IMR-90 (cell line): ENCODE results near the gene AGPAT3. TPM values are rescaled to one million over a fixed set of nuclear protein-coding genes. Genes with fewer than 3 reads are reported as not detected.

Source experiments
- ATAC-seq: fragments of 200-7000 bp; cut with Tn5 transposase; 2 replicates; pipeline ENCODE4 v1.9.1; 2020; ENCODE audit warnings: low read depth, mild to moderate bottlenecking, moderate library complexity
- BruUV-seq: library from RNA; stranded (reverse); fragments of 400-500 nt; replicated peaks from 2 replicates; lab custom pipeline; 2021; lab: Mats Ljungman, UMichigan
- CTCF ChIA-PET: fragments of 300-600 bp; formaldehyde crosslinking; extraction: SDS; loops from one replicate; lab custom pipeline; 2021; ENCODE audit warnings: antibody characterized with exemption; lab: Yijun Ruan, JAX
- POLR2A ChIA-PET: fragments of 300-600 bp; sonication (Branson Sonifier 250); formaldehyde crosslinking; loops from one replicate; lab custom pipeline; 2022; ENCODE audit warnings: antibody characterized with exemption; ENCODE audit not compliant: unreplicated experiment; lab: Charles Lee
- DNase-seq: peaks from one replicate; pipeline ENCODE4 v3.0.0; 2013
- H2AFZ ChIP-seq: replicated peaks from 2 replicates; pipeline ENCODE3; 2013; ENCODE audit warnings: low read length, mild to moderate bottlenecking; ENCODE audit not compliant: poor library complexity
- H2AK5ac ChIP-seq: 2 replicates; pipeline ENCODE4 v1.6.1; 2013; ENCODE audit warnings: low read depth, low read length, inconsistent platforms
- H2AK9ac ChIP-seq: replicated peaks from 2 replicates; pipeline ENCODE3; 2013; ENCODE audit warnings: mild to moderate bottlenecking, low read depth, low read length, moderate library complexity; ENCODE audit not compliant: poor library complexity
- H2BK120ac ChIP-seq: 2 replicates; pipeline ENCODE4 v1.6.1; 2013; ENCODE audit warnings: low read depth, low read length, inconsistent platforms
- H2BK15ac ChIP-seq: 3 replicates; pipeline ENCODE4 v1.6.1; 2013; ENCODE audit warnings: low read depth, low read length, inconsistent platforms
- H2BK20ac ChIP-seq: 2 replicates; pipeline ENCODE4 v1.6.1; 2013; ENCODE audit warnings: low read depth, mild to moderate bottlenecking, inconsistent platforms, low read length, moderate library complexity
- H2BK5ac ChIP-seq: 2 replicates; pipeline ENCODE4 v1.6.1; 2013; ENCODE audit warnings: mild to moderate bottlenecking, low read depth, low read length, inconsistent platforms; ENCODE audit not compliant: poor library complexity, severe bottlenecking
- H3K14ac ChIP-seq: replicated peaks from 2 replicates; pipeline ENCODE4 v1.6.1; 2013; ENCODE audit warnings: low read depth, low read length, inconsistent platforms
- H3K18ac ChIP-seq: 2 replicates; pipeline ENCODE4 v1.6.1; 2013; ENCODE audit warnings: low read depth, low read length, control low read depth
- H3K23ac ChIP-seq: 2 replicates; pipeline ENCODE4 v1.6.1; 2013; ENCODE audit warnings: low read depth, low read length, inconsistent platforms
- H3K27ac ChIP-seq: 2 replicates; pipeline ENCODE4 v1.5.1; 2013; ENCODE audit warnings: mild to moderate bottlenecking, control low read depth, low read length; ENCODE audit not compliant: insufficient read depth
- H3K27me3 ChIP-seq: 2 replicates; pipeline ENCODE4 v1.6.1; 2013; ENCODE audit warnings: low read length; ENCODE audit not compliant: control insufficient read depth, insufficient read depth
- H3K36me3 ChIP-seq: 2 replicates; pipeline ENCODE4 v1.6.1; 2013; ENCODE audit warnings: low read length, mixed read lengths; ENCODE audit not compliant: control insufficient read depth, insufficient read depth
- H3K4ac ChIP-seq: 2 replicates; pipeline ENCODE4 v1.6.1; 2013; ENCODE audit warnings: low read depth, low read length, inconsistent platforms
- H3K4me1 ChIP-seq: 2 replicates; pipeline ENCODE4 v1.6.1; 2013; ENCODE audit warnings: low read length, mixed read lengths; ENCODE audit not compliant: control insufficient read depth, insufficient read depth
- H3K4me2 ChIP-seq: 2 replicates; pipeline ENCODE4 v1.6.1; 2013; ENCODE audit warnings: low read depth, mild to moderate bottlenecking, control low read depth, low read length, moderate library complexity
- H3K4me3 ChIP-seq: 2 replicates; pipeline ENCODE4 v1.5.1; 2013; ENCODE audit warnings: low read depth, mild to moderate bottlenecking, control low read depth, low read length, moderate library complexity; ENCODE audit not compliant: insufficient read depth
- H3K56ac ChIP-seq: 2 replicates; pipeline ENCODE4 v1.6.1; 2013; ENCODE audit warnings: low read length, inconsistent platforms; ENCODE audit not compliant: insufficient read depth; ENCODE audit errors: extremely low read depth
- H3K79me1 ChIP-seq, 2 experiments: 2 replicates each; pipeline ENCODE4 v1.6.1; 2013; ENCODE audit warnings: low read length in 2 of 2, inconsistent platforms in 1 of 2, low read depth in 1 of 2
- H3K9ac ChIP-seq: 2 replicates; pipeline ENCODE4 v1.6.1; 2013; ENCODE audit warnings: low read depth, low read length, control low read depth
- H3K9me1 ChIP-seq: 2 replicates; pipeline ENCODE4 v1.6.1; 2013; ENCODE audit warnings: low read length, inconsistent platforms; ENCODE audit not compliant: insufficient read depth
- H3K9me3 ChIP-seq: 2 replicates; pipeline ENCODE4 v1.6.1; 2013; ENCODE audit warnings: low read length; ENCODE audit not compliant: control insufficient read depth, insufficient read depth
- H4K20me1 ChIP-seq: 2 replicates; pipeline ENCODE4 v1.6.1; 2013; ENCODE audit warnings: low read length, inconsistent platforms; ENCODE audit not compliant: insufficient read depth
- H4K5ac ChIP-seq: 2 replicates; pipeline ENCODE4 v1.6.1; 2013; ENCODE audit warnings: mild to moderate bottlenecking, low read depth, low read length, control low read depth
- H4K8ac ChIP-seq, 2 experiments: 2 replicates each; pipeline ENCODE4 v1.6.1; 2013; ENCODE audit warnings: low read depth in 2 of 2, low read length in 2 of 2, control low read depth in 1 of 2, inconsistent platforms in 1 of 2
- H4K91ac ChIP-seq: 2 replicates; pipeline ENCODE4 v1.6.1; 2013; ENCODE audit warnings: low read depth, low read length, inconsistent platforms; ENCODE audit not compliant: insufficient read depth
- CEBPB ChIP-seq: IDR thresholded peaks from 2 replicates; pipeline ENCODE4 v1.6.1; 2012; ENCODE audit warnings: low read depth, low read length, improper control_type of control experiment
- FOS ChIP-seq: fragments of 150-350 bp; IDR thresholded peaks from 2 replicates; pipeline ENCODE4 v1.6.1; 2016; ENCODE audit warnings: low read depth, low read length
- MAZ ChIP-seq: IDR thresholded peaks from 2 replicates; pipeline ENCODE4 v1.6.1; 2012; ENCODE audit warnings: low read depth, mild to moderate bottlenecking, low read length, improper control_type of control experiment, moderate library complexity, borderline replicate concordance
- MXI1 ChIP-seq: IDR thresholded peaks from 2 replicates; pipeline ENCODE4 v1.6.1; 2012; ENCODE audit warnings: low read depth, mild to moderate bottlenecking, low read length, moderate library complexity, borderline replicate concordance
- NFE2L2 ChIP-seq: fragments of 150-350 bp; IDR thresholded peaks from 2 replicates; pipeline ENCODE4 v1.6.1; 2016; ENCODE audit warnings: low read depth, mild to moderate bottlenecking, low read length
- RAD21 ChIP-seq: IDR thresholded peaks from 2 replicates; pipeline ENCODE4 v1.6.1; 2012; ENCODE audit warnings: low read length, improper control_type of control experiment
- WGBS, 2 experiments: methylation state at CpG; one replicate each; pipeline versions ENCODE4 v1.1.5 to v1.1.7; 2013; ENCODE audit warnings: missing lambda C conversion rate in 2 of 2; ENCODE audit not compliant: insufficient read length in 1 of 2; ENCODE audit errors: extremely low coverage in 2 of 2; 5-methylcytosine and 5-hydroxymethylcytosine counted together
- dilution Hi-C: fragments of 300-500 bp; cut with HindIII; formaldehyde crosslinking; loops from one replicate; pipeline ENCODE4 v1.14.3; 2018; ENCODE audit warnings: low sequenced_read_pairs; ENCODE audit not compliant: unreplicated experiment
- in situ Hi-C: fragments of 300-500 bp; cut with MboI; formaldehyde crosslinking; loops from 3 replicates; pipeline ENCODE4 v1.14.3; 2019; ENCODE audit warnings: low sequenced_read_pairs, inconsistent platforms, mixed read lengths
- intact Hi-C: fragments of 100-400 bp; cut with micrococcal nuclease; formaldehyde crosslinking; loops from 2 replicates; pipeline ENCODE4 v1.10.0; 2022
- polyA plus RNA-seq, 3 experiments: library from polyadenylated mRNA; depleted of rRNA; stranded (reverse); fragments of >200 nt; gene quantifications; 2 replicates each; pipeline ENCODE4 v1.2.3, GENCODE V29; 2012; ENCODE audit warnings: low replicate concordance in 1 of 3
- total RNA-seq: library from RNA; depleted of rRNA; stranded (reverse); fragments of >200 nt; gene quantifications from 2 replicates; pipeline ENCODE4 v1.2.3, GENCODE V29; 2012

Gene AGPAT3
- total and polyA plus RNA-seq, 2 of the 4 experiments (the other 2 are of a cell fraction): 27.1 to 38.7 TPM

DNA sequence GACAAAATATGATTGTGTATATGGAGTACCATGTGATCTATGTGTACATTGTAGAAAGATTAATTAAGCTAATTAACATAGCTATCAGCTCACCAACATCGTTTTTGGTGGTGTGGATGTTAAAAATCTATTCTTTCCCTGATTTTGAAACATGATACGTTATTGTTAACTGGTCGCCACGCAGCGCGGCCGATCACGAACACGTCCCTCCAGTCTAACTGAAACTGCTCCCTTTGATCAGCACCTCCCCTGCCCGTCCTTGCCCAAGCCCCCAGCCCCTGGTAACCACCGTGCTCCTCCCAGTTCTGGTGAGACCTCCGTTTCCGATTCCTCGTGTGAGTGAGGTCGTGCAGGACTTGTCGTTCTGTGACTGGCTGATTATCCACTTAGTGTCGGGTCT lies 67.0 kb downstream of the AGPAT3 start:
- intact Hi-C loops: no loop called here
- no peak overlapping the region for H2AK5ac ChIP-seq
- H3K14ac ChIP-seq: no peak overlapping the region
- H4K91ac ChIP-seq: no peak overlapping the region
- H4K8ac ChIP-seq: no peak overlapping the region
- H2BK20ac ChIP-seq: no peak overlapping the region
- no peak overlapping the region for H3K27ac ChIP-seq
- dilution Hi-C loops: no loop called here
- in situ Hi-C loops: no loop called here
- BruUV-seq: no TSS peak
- no peak overlapping the region for H3K18ac ChIP-seq
- no peak overlapping the region for H3K4me2 ChIP-seq
- no peak overlapping the region for H2BK5ac ChIP-seq
- peak overlapping the region; percentile 28 for H2AK9ac ChIP-seq
- TF ChIP-seq FOS (no peak), CEBPB (no peak), NFE2L2 (no peak), MAZ (no peak), MXI1 (no peak), RAD21 (no peak)
- H2BK15ac ChIP-seq: no peak overlapping the region
- WGBS, 2 experiments: 90% methylated on average over 9 of the region's 17 CpGs; no CpG with 5 or more reads in 1 of the 2 experiments
- H3K36me3 ChIP-seq: peaks cover 10% of the 10 kb centered on the region
- H3K4me1 ChIP-seq: no peaks in the 10 kb centered on the region
- H3K9ac ChIP-seq: no peak overlapping the region
- peaks cover 11% of the 10 kb centered on the region for H3K9me1 ChIP-seq
- H3K27me3 ChIP-seq: no peaks in the 10 kb centered on the region
- H4K20me1 ChIP-seq: peaks cover 63% of the 10 kb centered on the region
- ChIA-PET POLR2A (no interaction called here), CTCF (no interaction called here)
- H3K79me1 ChIP-seq: peaks cover 23 to 65% of the 10 kb centered on the region in 2 experiments
- H4K5ac ChIP-seq: no peak overlapping the region
- no peak overlapping the region for H2BK120ac ChIP-seq
- no peak overlapping the region for H2AFZ ChIP-seq
- DNase-seq: no peak
- no peak overlapping the region for H3K23ac ChIP-seq
- ATAC-seq: no peak
- H3K4ac ChIP-seq: no peak overlapping the region
- no peak overlapping the region for H3K4me3 ChIP-seq
- no peaks in the 10 kb centered on the region for H3K9me3 ChIP-seq
- H3K56ac ChIP-seq: no peak overlapping the region
